K562 (cell line): ENCODE results near the gene FBXW7. TPM values are rescaled to one million over a fixed set of nuclear protein-coding genes. Genes with fewer than 3 reads are reported as not detected.

Source experiments
- ATAC-seq: fragments of 200-7000 bp; cut with Tn5 transposase; 3 replicates; pipeline ENCODE4 v1.9.1; 2020; ENCODE audit warnings: moderate library complexity
- BruUV-seq: library from RNA; stranded (reverse); fragments of 400-500 nt; replicated peaks from 2 replicates; lab custom pipeline; 2021; lab: Mats Ljungman, UMichigan
- CTCF ChIA-PET: fragments of 300-600 bp; formaldehyde crosslinking; extraction: SDS; loops from one replicate; lab custom pipeline; 2021; ENCODE audit warnings: low intra/inter-chr PET ratio; lab: Yijun Ruan, JAX
- POLR2A ChIA-PET: fragments of 300-600, 350-650 bp; sonication (Branson Sonifier 250); formaldehyde crosslinking; extraction: SDS; loops from one replicate; lab custom pipeline; 2021; ENCODE audit warnings: antibody characterized with exemption, inconsistent platforms; lab: Yijun Ruan, JAX
- DNase-seq, 4 experiments: peaks; one replicate each; pipeline versions ENCODE4 v3.0.0 to v3.0.0-alpha.2; 2011 to 2018; ENCODE audit warnings: low spot score in 3 of 4, mixed read lengths in 3 of 4; ENCODE audit errors: extremely low read depth in 1 of 4
- FAIRE-seq: peaks from 2 replicates; lab custom pipeline; 2011; peaks lifted over from hg19 to GRCh38; lab: Jason Lieb, UNC
- H2AFZ ChIP-seq: 2 replicates; pipeline ENCODE4 v1.6.0; 2011; ENCODE audit warnings: low read depth, low read length, control low read depth, inconsistent platforms
- H3K27ac ChIP-seq: fragments of 200-600 bp; 3 replicates; pipeline ENCODE4 v1.8.0; 2011; ENCODE audit warnings: low read depth, mild to moderate bottlenecking, control low read depth, inconsistent platforms, low read length, moderate library complexity, mixed read lengths; ENCODE audit errors: extremely low read depth
- H3K27me3 ChIP-seq, 2 experiments: fragments of 300-600 bp in 1 of 2; 2 replicates in 1 of 2; 3 replicates in 1 of 2; pipeline versions ENCODE4 v1.6.0 to v1.8.0; 2011; ENCODE audit warnings: inconsistent platforms in 2 of 2, low read length in 2 of 2, mild to moderate bottlenecking in 1 of 2, mixed read lengths in 1 of 2, moderate library complexity in 1 of 2; ENCODE audit not compliant: control insufficient read depth in 2 of 2, insufficient read depth in 2 of 2
- H3K36me3 ChIP-seq: fragments of 300-600 bp; 3 replicates; pipeline ENCODE4 v1.8.0; 2011; ENCODE audit warnings: mild to moderate bottlenecking, low read length, inconsistent platforms; ENCODE audit not compliant: control insufficient read depth, insufficient read depth
- H3K4me1 ChIP-seq, 2 experiments: fragments of 200-600 bp in 1 of 2; replicated peaks in 1 of 2; 2 replicates in 1 of 2; 3 replicates in 1 of 2; pipeline versions ENCODE4 v1.5.1 to v1.8.0; 2011; ENCODE audit warnings: inconsistent platforms in 2 of 2, low read length in 2 of 2, mild to moderate bottlenecking in 1 of 2, mixed read lengths in 1 of 2, moderate library complexity in 1 of 2; ENCODE audit not compliant: control insufficient read depth in 2 of 2, insufficient read depth in 2 of 2
- H3K4me2 ChIP-seq: 2 replicates; pipeline ENCODE4 v1.6.1; 2011; ENCODE audit warnings: low read length, control low read depth, inconsistent platforms, mixed read lengths; ENCODE audit not compliant: insufficient read depth
- H3K4me3 ChIP-seq: fragments of 200-600 bp; sonication (generic), shearing (Covaris generic); 2 replicates; pipeline ENCODE4 v1.5.1; 2016; ENCODE audit warnings: control low read depth, inconsistent platforms
- H3K79me2 ChIP-seq: fragments of 200-600 bp; 3 replicates; pipeline ENCODE4 v1.8.0; 2011; ENCODE audit warnings: low read length, inconsistent platforms; ENCODE audit not compliant: control insufficient read depth, insufficient read depth
- H3K9ac ChIP-seq, 2 experiments: 2 replicates each; pipeline versions ENCODE4 v1.6.0 to v1.6.1; 2011; ENCODE audit warnings: low read depth in 2 of 2, low read length in 2 of 2, control low read depth in 1 of 2, inconsistent platforms in 1 of 2, mild to moderate bottlenecking in 1 of 2, mixed read lengths in 1 of 2; ENCODE audit not compliant: insufficient read depth in 1 of 2
- H3K9me1 ChIP-seq: one replicate; pipeline ENCODE4 v1.6.0; 2011; ENCODE audit warnings: inconsistent platforms, mild to moderate bottlenecking, low read length, moderate library complexity; ENCODE audit not compliant: control insufficient read depth, insufficient read depth
- H3K9me3 ChIP-seq: replicated peaks from 2 replicates; pipeline ENCODE4 v1.5.1; 2011; ENCODE audit warnings: low read depth, low read length, inconsistent platforms; ENCODE audit not compliant: control insufficient read depth, insufficient read depth
- H4K20me1 ChIP-seq: replicated peaks from 2 replicates; pipeline ENCODE4 v1.6.1; 2011; ENCODE audit warnings: low read length, inconsistent platforms, mixed read lengths; ENCODE audit not compliant: control insufficient read depth, insufficient read depth
- NFIC ChIP-seq: fragments of 450-650 bp; IDR thresholded peaks from 2 replicates; pipeline ENCODE4 v1.6.1; 2017; ENCODE audit warnings: mild to moderate bottlenecking, inconsistent platforms
- TAF15 ChIP-seq: fragments of 200-400 bp; formaldehyde crosslinking; IDR thresholded peaks from 2 replicates; pipeline ENCODE4 v1.6.1; 2017; ENCODE audit warnings: mild to moderate bottlenecking, low read depth, low read length, moderate library complexity
- WGBS: fragments of 100-300 bp; shearing (Covaris generic); methylation state at CpG from one replicate; pipeline ENCODE4 v1.1.6; 2016; ENCODE audit warnings: low coverage, mixed read lengths; ENCODE audit not compliant: insufficient coverage; ENCODE audit errors: missing lambda C conversion rate; 5-methylcytosine and 5-hydroxymethylcytosine counted together
- in situ Hi-C: fragments of 300-500 bp; cut with MboI; formaldehyde crosslinking; loops from 4 replicates; pipeline ENCODE4 v1.15.0; 2018; ENCODE audit warnings: inconsistent platforms, mixed read lengths
- intact Hi-C: fragments of 100-400 bp; cut with micrococcal nuclease; formaldehyde crosslinking; loops from 2 replicates; pipeline ENCODE4 v1.14.2; 2022
- polyA plus RNA-seq, 8 experiments: library from polyadenylated mRNA; depleted of rRNA in 4 of 8; stranded (reverse) in 5 of 8; unstranded in 3 of 8; fragments of >200 nt; fragmentation: Nextera tagmentation in 2 of 8; fragmentation: Illumina TruSeq in 1 of 8; extraction: Ambion mirVana in 2 of 8; extraction: Trizol in 1 of 8; gene quantifications; 2 replicates each; pipeline versions ENCODE4 v1.2.1 to v1.2.3, GENCODE V29; 2011 to 2014; ENCODE audit warnings: inconsistent platforms in 1 of 8, missing spikeins in 1 of 8
- total RNA-seq, 7 experiments: library from RNA; depleted of rRNA in 6 of 7; stranded (reverse); fragments of >200 nt in 6 of 7; fragmentation: Illumina TruSeq in 2 of 7; extraction: Trizol in 2 of 7; gene quantifications; 2 replicates each; pipeline versions ENCODE4 v1.2.1 to v1.2.3, GENCODE V29; 2011 to 2021; ENCODE audit warnings: low replicate concordance in 1 of 7
- TF ChIP-seq, protein P1 (sequence below): conservative IDR thresholded peaks from 2 replicates; pipeline ENCODE4 v1.6.1; 2011; ENCODE audit warnings: low read depth, mild to moderate bottlenecking, low read length; ENCODE audit not compliant: control insufficient read depth

Gene FBXW7
- total and polyA plus RNA-seq, 9 of the 15 experiments (the other 6 are each of a cell fraction or from before 2014, with no cell fraction given): 6.8 to 44.2 (median 16.4) TPM

DNA sequence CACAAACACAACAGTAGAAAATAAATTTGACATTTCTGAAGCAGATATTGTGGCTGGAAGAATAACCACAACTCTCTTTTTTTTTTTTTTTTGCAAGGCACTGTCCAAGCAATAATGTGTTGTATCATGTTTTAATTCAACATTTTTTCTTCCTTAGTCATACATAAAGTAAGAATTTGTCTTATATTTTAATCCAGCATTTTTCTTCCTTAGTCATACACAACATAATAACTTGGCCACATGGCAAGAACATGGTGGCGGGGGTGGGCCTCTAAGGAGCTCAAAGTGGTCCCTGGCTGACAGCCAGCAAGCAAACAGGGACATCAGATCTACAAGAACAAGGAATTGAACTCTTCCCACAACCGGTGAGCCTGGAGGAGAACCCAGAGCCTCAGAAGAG lies 20.2 kb downstream of the FBXW7 start:
- Histone ChIP-seq H3K4me2 (no peak overlapping the region), H2AFZ (no peak overlapping the region), H3K27ac (no peak overlapping the region), H3K79me2 (peaks cover 61% of the 10 kb centered on the region), H3K9me1 (no peaks in the 10 kb centered on the region), H3K4me3 (no peak overlapping the region), H3K9ac (peak overlapping the region in 1 of 2 experiments; percentile 72; a peak in 1 of 4 replicates), H4K20me1 (no peaks in the 10 kb centered on the region), H3K27me3 (no peaks in the 10 kb centered on the region), H3K36me3 (no peaks in the 10 kb centered on the region), H3K9me3 (no peaks in the 10 kb centered on the region), H3K4me1 (peaks cover 6 to 7% of the 10 kb centered on the region in 2 experiments; a peak in 2 of 5 replicates)
- intact Hi-C loops (no loop called here), in situ Hi-C loops (no loop called here)
- peak; percentile 41; the same call in 2 of the 3 replicates for ATAC-seq
- no peak for FAIRE-seq
- ChIA-PET POLR2A (interaction anchor here (0.7 to 1.7 kb wide), 3 partner anchors 9 to 127 kb away, joined by 3 to 4 read pairs (median 3); no protein-coding TSS in a partner anchor), CTCF (no interaction called here)
- BruUV-seq: no TSS peak
- WGBS: 38% methylated on average over 2 of the region's 2 CpGs
- peak in 3 of 4 experiments; percentile 8 to 17 (median 15) for DNase-seq
- TF ChIP-seq TAF15 (no peak), NFIC (peak; percentile 42)

DNA sequence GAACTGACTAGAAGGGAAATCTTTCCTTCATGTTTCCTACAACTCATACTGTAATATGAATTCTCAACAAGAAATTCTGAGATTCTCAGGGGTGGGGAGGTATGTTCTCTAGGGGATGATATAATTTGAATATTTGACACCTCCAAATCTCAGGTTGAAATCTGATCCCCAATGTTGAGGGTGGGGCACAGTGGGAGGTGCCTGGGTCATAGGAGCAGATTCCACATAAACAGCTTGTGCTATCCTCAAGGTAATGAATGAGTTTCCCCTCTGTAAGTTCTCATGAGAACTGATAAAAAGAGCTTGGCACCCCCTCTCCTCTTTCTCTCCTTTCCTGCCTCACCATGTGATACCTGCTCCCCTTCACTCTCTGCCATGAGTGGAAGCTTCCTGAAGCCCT lies 21.5 kb downstream of the FBXW7 start:
- H3K4me3 ChIP-seq: no peak overlapping the region
- intact Hi-C loops: no loop called here
- H4K20me1 ChIP-seq: no peaks in the 10 kb centered on the region
- ChIA-PET CTCF (no interaction called here), POLR2A (interaction anchor here (0.7 to 1.4 kb wide), 3 partner anchors 10 to 109 kb away, joined by 3 to 5 read pairs (median 3); no protein-coding TSS in a partner anchor)
- no peak overlapping the region for H2AFZ ChIP-seq
- no peaks in the 10 kb centered on the region for H3K9me3 ChIP-seq
- ATAC-seq: peak; percentile 37; the same call in 1 of the 3 replicates
- TF ChIP-seq, protein P1, sequence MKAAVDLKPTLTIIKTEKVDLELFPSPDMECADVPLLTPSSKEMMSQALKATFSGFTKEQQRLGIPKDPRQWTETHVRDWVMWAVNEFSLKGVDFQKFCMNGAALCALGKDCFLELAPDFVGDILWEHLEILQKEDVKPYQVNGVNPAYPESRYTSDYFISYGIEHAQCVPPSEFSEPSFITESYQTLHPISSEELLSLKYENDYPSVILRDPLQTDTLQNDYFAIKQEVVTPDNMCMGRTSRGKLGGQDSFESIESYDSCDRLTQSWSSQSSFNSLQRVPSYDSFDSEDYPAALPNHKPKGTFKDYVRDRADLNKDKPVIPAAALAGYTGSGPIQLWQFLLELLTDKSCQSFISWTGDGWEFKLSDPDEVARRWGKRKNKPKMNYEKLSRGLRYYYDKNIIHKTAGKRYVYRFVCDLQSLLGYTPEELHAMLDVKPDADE: no peak
- H3K36me3 ChIP-seq: no peaks in the 10 kb centered on the region
- H3K79me2 ChIP-seq: peaks cover 51% of the 10 kb centered on the region
- H3K9me1 ChIP-seq: no peaks in the 10 kb centered on the region
- peaks cover 6 to 7% of the 10 kb centered on the region in 2 experiments; a peak in 2 of 5 replicates for H3K4me1 ChIP-seq
- H3K27me3 ChIP-seq: no peaks in the 10 kb centered on the region
- in situ Hi-C loops: no loop called here
- FAIRE-seq: no peak
- DNase-seq: no peak
- no peak overlapping the region for H3K27ac ChIP-seq
- BruUV-seq: no TSS peak
- H3K9ac ChIP-seq: no peak overlapping the region
- H3K4me2 ChIP-seq: no peak overlapping the region
